Stimulated activated CD8-positive, alpha-beta memory T cell treated with anti-CD3 and anti-CD28 coated beads, Interleukin-15, amount 100 ng/mL, for 24 hours (primary cell): ENCODE results near the gene DNAJC25.
"Not testable (repeated sequence)": the region's sequence is repeated elsewhere in the genome, so short reads cannot be mapped to it uniquely, and the experiment has no call there.

Experiments
- DNase-seq: peaks from one replicate; pipeline ENCODE4 v3.0.0-alpha.2; 2020; ENCODE audit warnings: low read depth

The DNAJC25 gene

GRCh38 chr9:111631214-111631971 is at the start of gene DNAJC25:
TSS of gene DNAJC25 (plus strand) at chr9:111631334. CDS start at chr9:111631408, 74 bp downstream.
- peak; percentile 89 for DNase-seq

DNA sequence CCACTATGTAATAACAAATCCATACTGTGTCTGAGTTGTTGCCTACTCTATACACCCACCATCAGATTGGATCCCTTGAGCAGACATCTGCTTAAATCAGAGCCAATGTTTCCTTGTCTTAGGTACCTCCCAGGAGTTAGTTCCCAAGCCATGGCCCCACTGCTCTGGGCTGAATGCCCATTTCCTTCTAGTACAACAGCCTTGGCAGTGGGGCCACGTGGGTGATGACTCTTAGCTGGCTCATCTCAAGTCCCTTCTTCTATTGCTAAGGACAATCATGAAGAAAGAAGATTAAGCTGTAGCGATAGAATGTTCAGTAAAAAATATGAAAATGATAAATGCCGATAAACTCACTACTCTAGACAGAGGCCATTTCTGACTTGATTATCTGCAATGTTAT is 48.2 kb upstream of the DNAJC25 start:
- no peak for DNase-seq

GRCh38 chr9:111586378-111586777 is 44.8 kb upstream of the DNAJC25 start:
- DNase-seq = no peak

- no peak for DNase-seq
Measured at GRCh38 chr9:111588846-111589245, 42.3 kb upstream of the DNAJC25 start.

GRCh38 chr9:111597852-111598732 is 33.0 kb upstream of the DNAJC25 start:
- no peak for DNase-seq

DNA sequence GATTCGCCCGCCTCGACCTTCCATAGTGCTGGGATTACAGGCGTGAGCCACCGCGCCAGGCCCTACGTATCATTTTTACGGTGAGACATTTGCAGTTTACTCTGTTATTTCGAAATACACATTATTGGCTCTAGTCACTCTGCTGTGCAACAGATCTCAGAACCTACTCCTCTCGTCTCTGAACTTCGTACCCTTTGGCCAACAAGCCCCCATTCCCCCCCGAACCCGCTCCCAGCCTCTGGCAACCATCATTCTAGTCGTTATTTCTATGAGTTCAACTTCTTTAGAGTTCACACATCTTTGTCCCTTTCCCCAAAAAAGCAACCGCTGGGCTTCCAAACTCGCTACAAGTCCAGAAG is 32.4 kb upstream of the DNAJC25 start:
- DNase-seq = no peak

DNA sequence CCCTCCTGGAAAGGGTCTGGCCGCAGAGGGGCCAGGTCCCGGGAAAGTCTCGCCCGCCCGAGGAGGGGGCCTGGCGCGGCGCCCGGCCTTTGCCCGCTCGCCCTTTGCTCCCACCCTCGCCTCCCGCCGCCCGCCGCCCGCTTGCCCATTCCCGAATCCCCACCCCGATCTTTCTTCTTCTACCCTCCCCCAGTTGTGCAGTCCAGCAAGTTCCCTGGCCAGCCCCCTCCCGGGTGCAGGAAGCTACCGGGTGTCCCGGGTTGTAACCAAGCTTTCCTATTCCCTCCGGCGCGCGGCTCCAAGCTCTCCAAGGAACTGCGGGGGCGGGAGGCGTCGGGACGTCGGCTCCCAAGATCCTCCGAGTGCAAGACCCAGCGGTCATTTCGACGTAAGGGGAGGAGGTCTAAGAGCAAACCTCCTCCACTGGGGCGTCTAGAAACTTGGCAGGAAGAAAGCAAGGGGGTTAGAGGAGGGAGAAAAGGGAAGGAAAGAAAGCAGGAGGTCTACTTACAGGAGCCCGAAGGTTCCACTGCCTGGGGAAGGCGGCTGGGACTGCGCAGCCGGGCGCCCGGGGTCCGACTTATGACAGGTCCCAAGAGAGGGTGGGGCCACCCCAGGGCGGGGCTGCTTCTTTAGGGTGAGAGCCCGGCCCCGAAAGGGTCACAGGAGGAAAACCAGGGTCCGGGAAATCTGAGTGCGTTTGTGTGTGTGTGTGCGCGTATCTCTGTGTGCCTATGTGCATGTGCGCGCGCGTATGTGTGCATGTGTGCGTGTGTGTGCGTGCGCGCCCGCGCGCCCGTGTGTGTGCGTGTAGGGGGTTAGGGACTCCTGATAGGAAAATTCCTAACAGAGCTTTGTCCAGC is 31.8 kb upstream of the DNAJC25 start, which contains the start of gene PTGR1:
PTGR1 (minus strand) TSS at position 556 of the 863 bp plus-strand sequence. CDS start 2,225 bp downstream, outside the sequence.
- no peak for DNase-seq

- no peak for DNase-seq
Measured at GRCh38 chr9:111599955-111600343, 31.2 kb upstream of the DNAJC25 start.

- DNase-seq = no peak
Measured at GRCh38 chr9:111601237-111602018, 29.7 kb upstream of the DNAJC25 start.

- no peak for DNase-seq
Measured at GRCh38 chr9:111603041-111603440, 28.1 kb upstream of the DNAJC25 start.

GRCh38 chr9:111604054-111604615 is 27.0 kb upstream of the DNAJC25 start:
- DNase-seq = no peak

DNA sequence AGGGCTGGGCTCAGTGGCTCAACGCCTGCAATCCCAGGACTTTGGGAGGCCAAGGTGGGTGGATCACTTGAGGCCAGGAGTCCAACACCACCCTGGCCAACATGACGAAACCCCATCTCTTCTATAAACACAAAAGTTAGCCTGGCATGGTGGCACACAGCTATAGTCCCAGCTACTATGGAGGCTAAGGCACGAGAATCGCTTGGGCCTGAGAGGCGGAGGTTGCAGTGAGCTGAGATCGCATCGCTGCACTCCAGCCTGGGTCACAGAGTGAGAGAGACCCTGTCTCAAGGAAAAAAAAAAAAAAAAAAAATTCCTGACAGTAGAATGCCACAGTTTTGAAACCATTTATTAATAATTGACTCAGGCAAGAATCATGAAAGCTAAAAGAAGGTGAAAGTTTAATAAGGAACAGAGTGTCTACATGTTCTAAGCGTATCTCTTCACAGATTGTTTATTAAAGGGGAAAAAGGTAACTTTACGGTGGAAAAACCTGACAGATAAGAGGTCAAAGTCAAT is 26.0 kb upstream of the DNAJC25 start:
- no peak for DNase-seq

- no peak for DNase-seq
Measured at GRCh38 chr9:111610149-111610548, 21.0 kb upstream of the DNAJC25 start.

GRCh38 chr9:111610845-111611244 is 20.3 kb upstream of the DNAJC25 start:
- DNase-seq = no peak

DNA sequence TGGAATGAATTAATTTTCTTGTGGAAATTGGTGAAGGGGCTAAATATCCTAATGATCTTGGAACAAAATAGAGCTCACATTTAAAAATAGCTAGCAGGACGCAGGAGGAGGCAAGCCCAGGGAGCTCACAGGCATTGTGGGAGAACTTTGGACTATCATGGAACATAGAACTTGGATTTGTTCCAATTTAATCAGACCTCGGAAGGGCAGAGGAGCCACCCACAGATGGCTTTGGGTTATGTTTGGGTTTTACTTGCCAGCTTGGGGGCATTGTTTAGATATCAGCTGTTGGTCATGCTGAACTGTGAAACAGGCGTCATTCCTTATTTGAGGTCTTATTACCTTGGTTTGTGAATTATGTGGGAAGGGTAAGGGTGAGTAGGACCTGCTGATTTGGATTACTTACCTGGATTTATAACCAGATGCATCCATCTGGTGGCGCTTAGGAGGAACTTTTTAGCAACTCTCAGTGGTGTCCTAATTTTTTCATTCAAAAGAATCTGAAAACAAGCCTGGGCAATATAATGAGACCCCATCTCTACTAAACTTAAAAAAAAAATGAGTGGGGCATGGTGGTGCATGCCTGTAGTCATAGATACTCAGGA is 17.6 kb upstream of the DNAJC25 start:
- DNase-seq = no peak

DNA sequence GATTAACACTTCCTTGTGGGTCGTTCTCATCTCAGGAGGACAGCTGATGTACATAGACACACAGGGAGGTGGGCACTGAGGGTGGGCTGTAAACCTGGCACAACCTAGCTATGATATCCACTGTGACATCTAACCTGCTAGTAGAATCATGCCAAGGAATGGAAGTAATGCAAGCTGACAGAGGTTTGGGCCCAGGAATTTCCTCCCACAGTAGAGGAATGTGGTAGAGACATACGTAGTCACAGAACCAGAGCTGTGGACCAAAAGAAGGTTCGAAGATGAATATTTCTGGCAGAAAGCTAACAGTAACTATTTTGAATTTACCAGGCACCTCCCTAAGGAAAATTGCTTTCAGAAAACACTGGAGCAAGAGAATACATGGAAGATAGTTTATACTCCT is 15.2 kb upstream of the DNAJC25 start:
- no peak for DNase-seq

- DNase-seq = not testable (repeated sequence)
Measured at GRCh38 chr9:111617349-111617748, 13.8 kb upstream of the DNAJC25 start.

DNA sequence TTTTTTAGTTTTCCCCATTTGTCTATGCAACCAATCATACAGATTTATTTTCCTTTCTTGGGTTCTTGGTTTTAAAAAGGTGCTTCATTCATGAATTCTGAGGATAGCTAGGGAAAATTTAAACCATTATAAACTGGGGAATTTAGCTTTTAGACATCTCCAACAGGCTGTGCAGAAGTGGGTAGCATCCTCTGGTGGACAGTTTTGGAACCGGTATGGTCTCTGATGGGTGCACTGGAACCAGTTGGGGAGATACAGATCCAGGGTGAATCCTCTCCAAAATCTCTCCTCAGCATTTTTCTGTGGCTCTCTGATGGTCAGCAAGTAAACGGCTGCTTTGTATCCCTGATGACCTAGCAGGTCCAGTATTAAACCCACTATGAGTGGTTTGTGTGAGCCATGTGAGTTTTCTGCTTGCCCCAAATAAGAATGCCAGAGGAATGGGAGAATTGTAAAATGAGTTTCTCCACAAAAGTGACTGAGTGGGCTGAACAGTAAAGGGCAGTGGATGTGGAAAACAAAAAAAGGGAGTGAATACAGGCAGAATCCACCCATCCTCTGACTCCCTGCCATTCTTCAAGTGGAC is 9.1 kb upstream of the DNAJC25 start:
- no peak for DNase-seq

GRCh38 chr9:111622626-111623025 is 8.5 kb upstream of the DNAJC25 start:
- no peak for DNase-seq
